GM10248 (cell line): Measurements from ENCODE around the gene CGREF1.
"Not testable (repeated sequence)": the region's sequence is repeated elsewhere in the genome, so short reads cannot be mapped to it uniquely, and the experiment has no call there.

Source experiments
- CTCF ChIA-PET: fragments of 300-600 bp; sonication (Branson Sonifier 250); formaldehyde crosslinking; extraction: SDS; loops from one replicate; lab custom pipeline; 2021; ENCODE audit warnings: antibody characterized with exemption; lab: Yijun Ruan, JAX
- POLR2A ChIA-PET: fragments of 350-650 bp; sonication (Branson Sonifier 250); formaldehyde crosslinking; extraction: SDS; loops from one replicate; lab custom pipeline; 2020; ENCODE audit warnings: antibody characterized with exemption; lab: Yijun Ruan, JAX
- DNase-seq: peaks from one replicate; pipeline ENCODE4 v3.0.0; 2012; ENCODE audit errors: extremely low spot score
- CTCF ChIP-seq: IDR thresholded peaks from 2 replicates; pipeline ENCODE4 v1.5.1; 2012; ENCODE audit warnings: mild to moderate bottlenecking, low read depth; ENCODE audit errors: extremely low read depth, missing control alignments, control extremely low read depth

CGREF1 gene

GRCh38 chr2:27117995-27118524 is 868 bp downstream of the CGREF1 start:
- TF ChIP-seq CTCF, result no peak
- POLR2A ChIA-PET, result no interaction called here
- DNase-seq, result no peak
- CTCF ChIA-PET, result no interaction called here

GRCh38 chr2:27115519-27115918 is 3.4 kb downstream of the CGREF1 start:
- ChIA-PET POLR2A (no interaction called here), CTCF (interaction anchor here (1.0 to 2.9 kb wide), 3 partner anchors 8 to 187 kb away, joined by 4 to 8 read pairs (median 5); partner anchors contain the start of gene ABHD1)
- DNase-seq, result no peak
- TF ChIP-seq CTCF, result no peak

GRCh38 chr2:27111392-27112078 is 7.4 kb downstream of the CGREF1 start:
- CTCF ChIA-PET, result interaction anchor here (0.8 to 1.9 kb wide), 13 partner anchors 10 to 182 kb away, joined by 3 to 9 read pairs (median 4); partner anchors contain the start of gene TRIM54
- DNase-seq, POLR2A ChIA-PET: not testable (repeated sequence)

- POLR2A ChIA-PET, DNase-seq: not testable (repeated sequence)
- CTCF ChIA-PET, result interaction anchor here (1.2 to 1.9 kb wide), 8 partner anchors 9 to 183 kb away, joined by 3 to 9 read pairs (median 4); no protein-coding TSS in a partner anchor
These were observed 8.2 kb downstream of the CGREF1 start for GRCh38 chr2:27110603-27111352.

- CTCF ChIA-PET, result interaction anchor here (1.3 to 3.2 kb wide), 4 partner anchors 11 to 194 kb away, joined by 3 to 16 read pairs (median 6); partner anchors contain the start of gene TRIM54
- no peak for DNase-seq
These were observed 9.8 kb downstream of the CGREF1 start for GRCh38 chr2:27109083-27109482.

GRCh38 chr2:27108221-27108620 is 10.7 kb downstream of the CGREF1 start:
- POLR2A ChIA-PET, result no interaction called here
- no peak for DNase-seq
- no peak for TF ChIP-seq CTCF
- CTCF ChIA-PET, result interaction anchor here (1.5 to 3.2 kb wide), 4 partner anchors 9 to 172 kb away, joined by 4 to 16 read pairs (median 6); partner anchors contain the start of gene TRIM54

More at GRCh38 chr2:27109083-27109482, 9.8 kb downstream of the CGREF1 start:
- TF ChIP-seq CTCF, result no peak
- POLR2A ChIA-PET, result no interaction called here

GRCh38 chr2:27105981-27106380 is 12.9 kb downstream of the CGREF1 start:
- ChIA-PET CTCF (interaction anchor here (0.9 to 2.2 kb wide), 8 partner anchors 10 to 196 kb away, joined by 3 to 15 read pairs (median 4); no protein-coding TSS in a partner anchor), POLR2A (interaction anchor here (0.6 kb wide), 1 partner anchor 21 kb away, joined by 5 read pairs; no protein-coding TSS in a partner anchor)
- no peak for DNase-seq
- no peak for TF ChIP-seq CTCF
